Endothelial cell of umbilical vein (primary cell): Measurements from ENCODE around the gene IWS1. TPM values are rescaled to one million over a fixed set of nuclear protein-coding genes. Genes with fewer than 3 reads are reported as not detected.

Experiments used
- BruUV-seq: library from RNA; stranded (reverse); fragments of 400-500 nt; replicated peaks from 2 replicates; lab custom pipeline; 2021; lab: Mats Ljungman, UMichigan
- CTCF ChIA-PET: fragments of 300-600, 350-600 bp; sonication (Branson Sonifier 250); formaldehyde crosslinking; loops from one replicate; lab custom pipeline; 2021; ENCODE audit warnings: antibody characterized with exemption, inconsistent platforms; lab: Charles Lee
- POLR2A ChIA-PET: fragments of 300-600, 350-600 bp; sonication (Branson Sonifier 250); formaldehyde crosslinking; loops from one replicate; lab custom pipeline; 2021; ENCODE audit warnings: antibody characterized with exemption, inconsistent platforms; lab: Charles Lee
- DNase-seq: peaks from one replicate; pipeline ENCODE4 v3.0.0-alpha.2; 2011; ENCODE audit warnings: low read depth, low spot score
- FAIRE-seq: peaks from 2 replicates; lab custom pipeline; 2011; peaks lifted over from hg19 to GRCh38; lab: Jason Lieb, UNC
- H2AFZ ChIP-seq: 2 replicates; pipeline ENCODE4 v1.6.0; 2012; ENCODE audit warnings: low read depth, low read length, control low read depth, inconsistent platforms
- H3K27ac ChIP-seq: 2 replicates; pipeline ENCODE4 v1.5.1; 2011; ENCODE audit warnings: low read depth, mild to moderate bottlenecking, control low read depth, low read length, moderate library complexity; ENCODE audit not compliant: insufficient read depth
- H3K27me3 ChIP-seq, 2 experiments: 2 replicates each; pipeline versions ENCODE4 v1.6.0 to v1.6.1; 2011; ENCODE audit warnings: low read length in 2 of 2, mixed read lengths in 1 of 2; ENCODE audit not compliant: control insufficient read depth in 2 of 2, insufficient read depth in 2 of 2
- H3K36me3 ChIP-seq, 2 experiments: 2 replicates in 1 of 2; 3 replicates in 1 of 2; pipeline ENCODE4 v1.5.1; 2011; ENCODE audit warnings: low read length in 2 of 2, mild to moderate bottlenecking in 1 of 2, moderate library complexity in 1 of 2; ENCODE audit not compliant: control insufficient read depth in 2 of 2, insufficient read depth in 2 of 2; ENCODE audit errors: extremely low read depth in 1 of 2
- H3K4me1 ChIP-seq: 3 replicates; pipeline ENCODE4 v1.5.1; 2011; ENCODE audit warnings: mild to moderate bottlenecking, low read length; ENCODE audit not compliant: control insufficient read depth, insufficient read depth; ENCODE audit errors: extremely low read depth
- H3K4me2 ChIP-seq: 2 replicates; pipeline ENCODE4 v1.6.1; 2011; ENCODE audit warnings: low read length, control low read depth, mixed read lengths; ENCODE audit not compliant: insufficient read depth
- H3K4me3 ChIP-seq, 3 experiments: fragments of 200-600 bp in 1 of 3; sonication (generic), shearing (Covaris generic) in 1 of 3; replicated peaks in 1 of 3; 2 replicates each; pipeline ENCODE4 v1.5.1; 2011 to 2016; ENCODE audit warnings: control low read depth in 3 of 3, low read length in 3 of 3, mild to moderate bottlenecking in 2 of 3, inconsistent platforms in 1 of 3, low read depth in 1 of 3, moderate library complexity in 1 of 3; ENCODE audit not compliant: insufficient read depth in 1 of 3
- H3K79me2 ChIP-seq: 2 replicates; pipeline ENCODE4 v1.6.0; 2012; ENCODE audit warnings: low read length, inconsistent platforms; ENCODE audit not compliant: control insufficient read depth, insufficient read depth
- H3K9ac ChIP-seq: replicated peaks from 2 replicates; pipeline ENCODE3; 2011; ENCODE audit warnings: low read length, control low read depth; ENCODE audit not compliant: insufficient read depth; ENCODE audit errors: extremely low read depth
- H3K9me1 ChIP-seq: replicated peaks from 3 replicates; pipeline ENCODE4 v1.6.0; 2011; ENCODE audit warnings: mild to moderate bottlenecking, low read length; ENCODE audit not compliant: control insufficient read depth, insufficient read depth; ENCODE audit errors: extremely low read depth
- H3K9me3 ChIP-seq: replicated peaks from 2 replicates; pipeline ENCODE4 v1.5.1; 2012; ENCODE audit warnings: low read length, inconsistent platforms; ENCODE audit not compliant: control insufficient read depth, insufficient read depth
- H4K20me1 ChIP-seq: replicated peaks from 2 replicates; pipeline ENCODE3; 2011; ENCODE audit warnings: mild to moderate bottlenecking, low read length; ENCODE audit not compliant: control insufficient read depth, insufficient read depth; ENCODE audit errors: extremely low read depth
- EZH2 ChIP-seq: IDR thresholded peaks from 2 replicates; pipeline ENCODE4 v1.6.1; 2012; ENCODE audit warnings: borderline replicate concordance, low read depth, mild to moderate bottlenecking, moderate library complexity, low read length, inconsistent platforms; ENCODE audit not compliant: severe bottlenecking
- GATA2 ChIP-seq: IDR thresholded peaks from 2 replicates; pipeline ENCODE4 v1.7.0; 2011; ENCODE audit warnings: low read depth, mild to moderate bottlenecking, moderate library complexity, mixed read lengths, low read length; ENCODE audit not compliant: insufficient read length, insufficient read depth
- JUN ChIP-seq: IDR thresholded peaks from 2 replicates; pipeline ENCODE4 v1.6.1; 2011; ENCODE audit warnings: borderline replicate concordance, low read depth; ENCODE audit not compliant: insufficient read length, insufficient read depth
- MYC ChIP-seq: IDR thresholded peaks from one replicate; pipeline ENCODE4 v1.6.1; 2011; ENCODE audit warnings: mild to moderate bottlenecking, low read depth, low read length
- POLR2A ChIP-seq: IDR thresholded peaks from 2 replicates; pipeline ENCODE4 v1.6.1; 2012; ENCODE audit warnings: low read depth, mild to moderate bottlenecking, control low read depth, low read length
- POLR2AphosphoS5 ChIP-seq: IDR thresholded peaks from 2 replicates; pipeline ENCODE4 v1.6.1; 2012; ENCODE audit warnings: low read depth, mild to moderate bottlenecking, control low read depth, low read length, moderate library complexity; ENCODE audit not compliant: insufficient read depth
- dilution Hi-C: fragments of 300-500 bp; cut with MboI; formaldehyde crosslinking; loops from one replicate; pipeline ENCODE4 v1.15.0; 2019; ENCODE audit warnings: low sequenced_read_pairs; ENCODE audit not compliant: extremely low pct_ligation_motif_present
- intact Hi-C: fragments of 100-400 bp; cut with micrococcal nuclease; formaldehyde crosslinking; loops from one replicate; pipeline ENCODE4 v1.10.0; 2022
- polyA plus RNA-seq, 4 experiments: library from polyadenylated mRNA; depleted of rRNA in 3 of 4; stranded (reverse) in 3 of 4; unstranded in 1 of 4; fragments of >200 nt; gene quantifications; 2 replicates each; pipeline versions ENCODE4 v1.2.1 to v1.2.3, GENCODE V29; 2011 to 2012; ENCODE audit warnings: missing spikeins in 1 of 4
- total RNA-seq: library from RNA; stranded (reverse); gene quantifications from 2 replicates; pipeline ENCODE4 v1.2.3, GENCODE V29; 2021
- TF ChIP-seq, protein P1 (sequence below): IDR thresholded peaks from 2 replicates; pipeline ENCODE4 v1.6.1; 2011; ENCODE audit not compliant: insufficient read depth, insufficient read length
- TF ChIP-seq, protein P2 (sequence below), 2 donors: IDR thresholded peaks; 1 replicate in 1 of 2; 2 replicates in 1 of 2; pipeline ENCODE4 v1.5.1; 2011; ENCODE audit warnings: low read length in 2 of 2, mild to moderate bottlenecking in 2 of 2, moderate library complexity in 2 of 2, control low read depth in 1 of 2, inconsistent platforms in 1 of 2, low read depth in 1 of 2; ENCODE audit not compliant: insufficient read depth in 1 of 2; ENCODE audit errors: extremely low read depth in 1 of 2

The IWS1 gene
- total and polyA plus RNA-seq, 2 donors (not counting 3 experiments of a cell fraction or from before 2014, with no cell fraction given), result 14.7 to 51.0 TPM

DNA sequence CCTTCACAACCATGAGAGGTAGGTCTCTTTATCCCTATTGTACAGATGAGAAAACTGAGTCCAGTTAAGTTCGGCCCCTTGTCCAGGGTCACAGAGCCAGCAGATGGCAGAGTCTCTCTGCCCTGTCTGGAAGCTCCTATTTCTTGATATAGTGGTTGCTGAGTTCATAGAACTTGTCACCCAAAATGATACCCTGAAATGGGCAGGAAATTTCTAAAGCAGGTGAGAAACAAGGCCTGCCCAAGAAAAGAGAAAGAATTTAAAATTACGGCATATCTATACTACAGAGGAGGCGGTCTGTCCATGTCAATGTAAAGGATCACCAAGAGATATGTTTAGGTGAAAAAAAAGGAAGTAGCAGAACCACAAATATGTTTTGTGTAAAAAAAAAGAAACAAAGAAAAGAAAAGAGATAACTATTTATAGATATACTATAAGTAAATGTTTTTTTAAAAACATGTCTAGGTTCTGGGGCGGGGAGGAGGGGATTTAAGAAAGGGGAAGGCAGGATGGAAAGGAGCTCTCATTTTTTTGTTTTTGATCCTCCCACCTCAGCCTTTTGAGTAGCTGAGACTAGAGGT lies 49.0 kb upstream of the IWS1 start:
- no TSS peak for BruUV-seq

More for the DNA sequence above, 49.0 kb upstream of the IWS1 start:
- Histone ChIP-seq H3K79me2 (no peaks in the 10 kb centered on the region), H2AFZ (no peak overlapping the region), H4K20me1 (no peaks in the 10 kb centered on the region), H3K9me1 (no peaks in the 10 kb centered on the region), H3K36me3 (no peaks in the 10 kb centered on the region), H3K4me3 (no peak overlapping the region), H3K27me3 (peaks cover 2 to 3% of the 10 kb centered on the region in 2 experiments), H3K9me3 (no peaks in the 10 kb centered on the region), H3K9ac (no peak overlapping the region), H3K27ac (no peak overlapping the region), H3K4me2 (no peak overlapping the region), H3K4me1 (no peaks in the 10 kb centered on the region)
- no peak for TF ChIP-seq MYC
- TF ChIP-seq, protein P1, sequence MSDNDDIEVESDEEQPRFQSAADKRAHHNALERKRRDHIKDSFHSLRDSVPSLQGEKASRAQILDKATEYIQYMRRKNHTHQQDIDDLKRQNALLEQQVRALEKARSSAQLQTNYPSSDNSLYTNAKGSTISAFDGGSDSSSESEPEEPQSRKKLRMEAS, result no peak
- TF ChIP-seq, protein P2, sequence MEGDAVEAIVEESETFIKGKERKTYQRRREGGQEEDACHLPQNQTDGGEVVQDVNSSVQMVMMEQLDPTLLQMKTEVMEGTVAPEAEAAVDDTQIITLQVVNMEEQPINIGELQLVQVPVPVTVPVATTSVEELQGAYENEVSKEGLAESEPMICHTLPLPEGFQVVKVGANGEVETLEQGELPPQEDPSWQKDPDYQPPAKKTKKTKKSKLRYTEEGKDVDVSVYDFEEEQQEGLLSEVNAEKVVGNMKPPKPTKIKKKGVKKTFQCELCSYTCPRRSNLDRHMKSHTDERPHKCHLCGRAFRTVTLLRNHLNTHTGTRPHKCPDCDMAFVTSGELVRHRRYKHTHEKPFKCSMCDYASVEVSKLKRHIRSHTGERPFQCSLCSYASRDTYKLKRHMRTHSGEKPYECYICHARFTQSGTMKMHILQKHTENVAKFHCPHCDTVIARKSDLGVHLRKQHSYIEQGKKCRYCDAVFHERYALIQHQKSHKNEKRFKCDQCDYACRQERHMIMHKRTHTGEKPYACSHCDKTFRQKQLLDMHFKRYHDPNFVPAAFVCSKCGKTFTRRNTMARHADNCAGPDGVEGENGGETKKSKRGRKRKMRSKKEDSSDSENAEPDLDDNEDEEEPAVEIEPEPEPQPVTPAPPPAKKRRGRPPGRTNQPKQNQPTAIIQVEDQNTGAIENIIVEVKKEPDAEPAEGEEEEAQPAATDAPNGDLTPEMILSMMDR (IDR thresholded peaks at IDR 0.05; ENCODE audit: extremely low read depth in 1 of 2, insufficient read depth in 1 of 2, low read depth in 1 of 2, low read length in 2 of 2), result no peak
- TF ChIP-seq POLR2AphosphoS5, result no peak
- no peak for TF ChIP-seq POLR2A
- TF ChIP-seq JUN, result no peak
- TF ChIP-seq GATA2, result no peak
- no peak for TF ChIP-seq EZH2
- intact Hi-C loops, result no loop called here
- FAIRE-seq (no peak), DNase-seq (no peak)
- dilution Hi-C loops, result no loop called here
- CTCF ChIA-PET, result interaction anchor here (1.1 to 7.0 kb wide), 3 partner anchors 16 to 121 kb away, joined by 3 to 61 read pairs (median 7); no protein-coding TSS in a partner anchor
- POLR2A ChIA-PET, result no interaction called here
